ENCODE data around the gene KLC4. TPM values are rescaled to one million over a fixed set of nuclear protein-coding genes. Genes with fewer than 3 reads are reported as not detected.

Gene KLC4
- total and polyA plus RNA-seq, 9 of the 15 experiments (the other 6 are each of a cell fraction or from before 2014, with no cell fraction given), result 1.7 to 16.2 (median 7.7) TPM

GRCh38 chr6:43033496-43034189 lies 25.8 kb upstream of the KLC4 start:
- Histone ChIP-seq H3K4me3 (no peak overlapping the region), H4K20me1 (replicated peaks; ENCODE audit: control insufficient read depth, insufficient read depth, low read length) (no peaks in the 10 kb centered on the region; the same call in 1 of the 2 replicates), H3K27me3 (ENCODE audit: control insufficient read depth in 2 of 2, insufficient read depth in 2 of 2, low read length in 2 of 2) (no peaks in the 10 kb centered on the region), H3K9me1 (ENCODE audit: control insufficient read depth, insufficient read depth, low read length) (no peaks in the 10 kb centered on the region), H3K36me3 (ENCODE audit: control insufficient read depth, insufficient read depth, low read length) (peaks cover 72% of the 10 kb centered on the region), H3K9me3 (replicated peaks; ENCODE audit: control insufficient read depth, insufficient read depth, low read depth, low read length) (no peaks in the 10 kb centered on the region), H3K27ac (ENCODE audit: extremely low read depth, low read depth, low read length) (no peak overlapping the region), H3K9ac (ENCODE audit: insufficient read depth in 1 of 2, low read depth in 2 of 2, low read length in 2 of 2) (no peak overlapping the region), H3K4me2 (ENCODE audit: insufficient read depth, low read length) (no peak overlapping the region), H3K4me1 (replicated peaks in 1 of 2; ENCODE audit: control insufficient read depth in 2 of 2, insufficient read depth in 2 of 2, low read length in 2 of 2) (peaks cover 0 to 3% of the 10 kb centered on the region in 2 experiments; a peak in 1 of 5 replicates), H3K79me2 (ENCODE audit: control insufficient read depth, insufficient read depth, low read length) (no peaks in the 10 kb centered on the region), H2AFZ (ENCODE audit: low read depth, low read length) (no peak overlapping the region)
- ChIA-PET CTCF (ENCODE audit: low intra/inter-chr PET ratio) (no interaction called here), POLR2A (interaction anchor here (0.7 to 5.7 kb wide), 7 partner anchors 9 to 110 kb away, joined by 3 to 22 read pairs (median 5); partner anchors contain the start of genes KLHDC3, MEA1 and RRP36)
- WGBS (ENCODE audit: insufficient coverage, low coverage, missing lambda C conversion rate), result 86% methylated on average over 2 of the region's 2 CpGs
- ATAC-seq (no peak), FAIRE-seq (no peak), DNase-seq (ENCODE audit: extremely low read depth in 1 of 4, low spot score in 3 of 4) (no peak)
- BruUV-seq (replicated peaks), result no TSS peak
- TF ChIP-seq CEBPG (CRISPR knock-in tag; IDR thresholded peaks at IDR 0.05) (no peak), CEBPG (tag; conservative IDR thresholded peaks at IDR 0.05 in 1 of 2, IDR thresholded peaks at IDR 0.05 in 1 of 2) (0 out of 4 replicates have a peak, but pooled peaks of 1 of the 2 experiments have one; percentile 34), SUPT5H (IDR thresholded peaks at IDR 0.05) (0 out of 2 replicates have a peak, but pooled peaks have one; percentile 8), POLR2A (conservative IDR thresholded peaks at IDR 0.05) (0 out of 2 replicates have a peak, but pooled peaks have one; percentile 1), TEAD4 (IDR thresholded peaks at IDR 0.05; ENCODE audit: low read length) (no peak), TEAD4 (CRISPR knock-in tag; IDR thresholded peaks at IDR 0.05; ENCODE audit: borderline replicate concordance) (no peak)
- in situ Hi-C loops (cut with MboI), result no loop called here
- intact Hi-C loops (cut with micrococcal nuclease), result no loop called here

- ATAC-seq, result no peak
- POLR2A ChIA-PET, result interaction anchor here (0.7 to 5.7 kb wide), 5 partner anchors 14 to 61 kb away, joined by 3 to 22 read pairs (median 6); partner anchors contain the start of genes CUL7, KLHDC3 and MEA1
- TF ChIP-seq NCOA2 (IDR thresholded peaks at IDR 0.05; ENCODE audit: partially characterized antibody in 2 of 2) (no peak), HOMEZ (CRISPR knock-in tag; IDR thresholded peaks at IDR 0.05) (no peak), ZBTB2 (IDR thresholded peaks at IDR 0.05) (no peak), NR2F6 (CRISPR knock-in tag; IDR thresholded peaks at IDR 0.05) (no peak), STAT5A (IDR thresholded peaks at IDR 0.05; ENCODE audit: borderline replicate concordance, low read length) (no peak), POLR2H (tag; IDR thresholded peaks at IDR 0.05; ENCODE audit: low read depth) (no peak)
Measured at GRCh38 chr6:43034190-43034525, 25.3 kb upstream of the KLC4 start.

More at GRCh38 chr6:43034190-43034525, 25.3 kb upstream of the KLC4 start:
- FAIRE-seq (no peak), DNase-seq (ENCODE audit: extremely low read depth in 1 of 4, low spot score in 3 of 4) (no peak)
- Histone ChIP-seq H3K36me3 (ENCODE audit: control insufficient read depth, insufficient read depth, low read length) (peaks cover 72% of the 10 kb centered on the region), H2AFZ (ENCODE audit: low read depth, low read length) (no peak overlapping the region), H3K27ac (ENCODE audit: extremely low read depth, low read depth, low read length) (no peak overlapping the region), H3K9me3 (replicated peaks; ENCODE audit: control insufficient read depth, insufficient read depth, low read depth, low read length) (no peaks in the 10 kb centered on the region), H3K9ac (ENCODE audit: insufficient read depth in 1 of 2, low read depth in 2 of 2, low read length in 2 of 2) (no peak overlapping the region), H3K9me1 (ENCODE audit: control insufficient read depth, insufficient read depth, low read length) (peaks cover 2% of the 10 kb centered on the region), H3K4me1 (replicated peaks in 1 of 2; ENCODE audit: control insufficient read depth in 2 of 2, insufficient read depth in 2 of 2, low read length in 2 of 2) (peaks cover 0 to 7% of the 10 kb centered on the region in 2 experiments; a peak in 3 of 5 replicates), H3K27me3 (ENCODE audit: control insufficient read depth in 2 of 2, insufficient read depth in 2 of 2, low read length in 2 of 2) (no peaks in the 10 kb centered on the region), H3K4me2 (ENCODE audit: insufficient read depth, low read length) (no peak overlapping the region), H4K20me1 (replicated peaks; ENCODE audit: control insufficient read depth, insufficient read depth, low read length) (no peaks in the 10 kb centered on the region; the same call in 1 of the 2 replicates), H3K4me3 (no peak overlapping the region), H3K79me2 (ENCODE audit: control insufficient read depth, insufficient read depth, low read length) (no peaks in the 10 kb centered on the region)
- WGBS (ENCODE audit: insufficient coverage, low coverage, missing lambda C conversion rate), result 84% methylated on average over 2 of the region's 2 CpGs
- CTCF ChIA-PET (ENCODE audit: low intra/inter-chr PET ratio), result no interaction called here
- no TSS peak for BruUV-seq (replicated peaks)
- intact Hi-C loops (cut with micrococcal nuclease), result no loop called here
- in situ Hi-C loops (cut with MboI), result no loop called here
